Kidney epithelial cell (primary cell): ENCODE measurements around the gene ATP8A2. TPM values are rescaled to one million over a fixed set of nuclear protein-coding genes. Genes with fewer than 3 reads are reported as not detected.

ENCODE experiments used
- DNase-seq: peaks from one replicate; pipeline ENCODE4 v3.0.0-alpha.2; 2010; ENCODE audit warnings: low read depth
- H3K27me3 ChIP-seq: 2 replicates; pipeline ENCODE4 v1.6.0; 2011; ENCODE audit warnings: low read length; ENCODE audit not compliant: control insufficient read depth, insufficient read depth
- H3K36me3 ChIP-seq: 2 replicates; pipeline ENCODE4 v1.5.1; 2011; ENCODE audit warnings: low read length; ENCODE audit not compliant: control insufficient read depth, insufficient read depth
- H3K4me3 ChIP-seq: 2 replicates; pipeline ENCODE4 v1.5.1; 2011; ENCODE audit warnings: low read depth, mild to moderate bottlenecking, control low read depth, low read length
- CTCF ChIP-seq: IDR thresholded peaks from 2 replicates; pipeline ENCODE4 v1.5.1; 2011; ENCODE audit warnings: mild to moderate bottlenecking, moderate library complexity, low read length, control low read depth, inconsistent platforms; ENCODE audit not compliant: insufficient read depth, poor library complexity, severe bottlenecking
- total RNA-seq: library from RNA; depleted of rRNA; stranded (reverse); fragments of >200 nt; gene quantifications from 2 replicates; pipeline ENCODE4 v1.2.3, GENCODE V29; 2015

The ATP8A2 gene
- total RNA-seq, 1 donor from 2014 or later: 3.8 TPM

GRCh38 chr13:25844559-25845434, 473.0 kb downstream of the ATP8A2 start:
- no peaks in the 10 kb centered on the region for H3K36me3 ChIP-seq
- H3K27me3 ChIP-seq: no peaks in the 10 kb centered on the region
- no peak for DNase-seq
- TF ChIP-seq CTCF: no peak
- no peak overlapping the region for H3K4me3 ChIP-seq

GRCh38 chr13:25846222-25846984, 474.6 kb downstream of the ATP8A2 start:
- TF ChIP-seq CTCF: no peak
- Histone ChIP-seq H3K36me3 (no peaks in the 10 kb centered on the region), H3K27me3 (no peaks in the 10 kb centered on the region), H3K4me3 (no peak overlapping the region)
- DNase-seq: no peak

GRCh38 chr13:25847145-25847544, 475.4 kb downstream of the ATP8A2 start:
- no peaks in the 10 kb centered on the region for H3K27me3 ChIP-seq
- TF ChIP-seq CTCF: no peak
- H3K4me3 ChIP-seq: no peak overlapping the region
- no peak for DNase-seq
- no peaks in the 10 kb centered on the region for H3K36me3 ChIP-seq

GRCh38 chr13:25847635-25848626, 476.2 kb downstream of the ATP8A2 start:
- no peak for TF ChIP-seq CTCF
- no peak for DNase-seq
- H3K36me3 ChIP-seq: no peaks in the 10 kb centered on the region

GRCh38 chr13:25848812-25849745, 477.3 kb downstream of the ATP8A2 start:
- H3K27me3 ChIP-seq: no peaks in the 10 kb centered on the region
- no peak for TF ChIP-seq CTCF
- no peak for DNase-seq
- no peaks in the 10 kb centered on the region for H3K36me3 ChIP-seq
- no peak overlapping the region for H3K4me3 ChIP-seq

More at GRCh38 chr13:25847635-25848626, 476.2 kb downstream of the ATP8A2 start:
- Histone ChIP-seq H3K27me3 (no peaks in the 10 kb centered on the region), H3K4me3 (no peak overlapping the region)
